ENCODE data around the gene UBE2Q2.
"Not testable (repeated sequence)": the region's sequence is repeated elsewhere in the genome, so short reads cannot be mapped to it uniquely, and the experiment has no call there.

The UBE2Q2 gene

DNA sequence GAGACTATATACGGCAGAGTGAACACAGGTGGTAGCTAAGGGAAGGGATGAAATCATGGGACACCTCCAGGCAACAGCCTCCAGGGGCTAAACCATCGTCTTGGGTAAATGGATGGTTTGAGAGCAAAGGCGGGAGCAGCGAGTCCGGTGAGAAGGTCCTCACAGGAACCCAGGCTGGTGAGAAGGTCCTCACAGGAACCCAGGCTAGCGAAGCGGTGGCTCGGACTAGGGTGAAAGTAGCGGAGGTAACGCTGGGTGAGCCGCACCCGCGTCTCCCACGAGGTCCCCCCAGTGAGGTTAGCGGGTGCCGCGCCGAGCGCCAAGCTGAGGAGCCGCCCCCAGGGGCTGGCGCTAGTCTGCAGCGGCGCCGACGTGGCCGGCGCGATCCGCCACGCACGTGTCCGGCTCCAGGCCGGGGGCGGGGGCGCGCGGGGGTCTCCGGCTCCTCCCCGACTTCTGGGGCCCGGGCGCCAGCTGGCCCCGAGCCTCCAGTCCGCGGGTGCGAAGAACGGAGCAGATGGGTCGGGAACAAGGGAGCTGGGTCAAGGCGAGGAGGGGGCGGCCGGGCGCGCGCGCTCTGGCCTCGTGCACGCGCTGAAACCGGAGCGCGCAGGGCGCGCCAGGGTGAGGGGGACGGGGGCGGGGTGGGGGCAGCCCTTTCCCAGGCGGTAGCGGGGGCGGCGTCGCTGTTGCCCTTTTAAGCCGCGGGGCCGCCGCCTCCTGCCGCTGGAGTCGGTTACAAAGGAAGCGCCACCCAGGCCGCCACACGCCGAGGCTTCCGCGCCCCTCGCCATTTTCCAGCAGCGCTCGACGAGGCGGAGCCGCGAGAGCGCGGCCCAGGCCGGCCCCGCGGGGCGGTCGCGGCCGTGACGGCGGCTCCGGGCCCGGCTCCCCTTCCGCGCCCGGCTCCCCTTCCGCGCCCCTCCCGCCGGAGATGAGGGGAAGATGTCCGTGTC lies at the start of gene UBE2Q2:
TSS of gene UBE2Q2 (plus strand) at position 726 of the 956 bp plus-strand sequence. CDS start at position 946, 220 bp downstream.
- DNase-seq: peak; percentile 32 to 91 (median 49)
- intact Hi-C loops (cut with DNase I): loop anchor here (5.0 kb wide), 1 partner anchor 59 kb away; the partner anchor contains the start of gene FBXO22

DNA sequence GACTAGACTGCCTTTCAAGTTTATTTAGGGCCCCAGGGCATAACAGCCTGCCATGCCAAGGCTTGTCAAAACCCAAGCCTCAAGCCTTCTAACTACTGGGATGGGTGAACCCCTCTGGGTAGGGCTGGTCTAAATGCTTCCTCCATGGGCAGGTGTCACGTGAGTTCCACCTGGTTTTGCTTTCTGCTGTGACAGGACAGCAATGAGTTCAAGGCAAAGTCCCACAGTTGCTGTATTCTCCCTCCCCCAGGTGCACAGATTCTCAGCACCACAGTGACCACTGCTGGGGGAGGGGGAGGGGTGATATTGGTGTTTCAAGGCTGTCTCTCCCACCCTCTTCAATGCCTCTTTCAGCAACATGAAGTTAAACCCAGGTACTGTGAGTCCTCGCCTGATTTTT lies 46.9 kb upstream of the UBE2Q2 start:
- intact Hi-C loops (cut with DNase I): no loop called here
- no peak for DNase-seq

DNA sequence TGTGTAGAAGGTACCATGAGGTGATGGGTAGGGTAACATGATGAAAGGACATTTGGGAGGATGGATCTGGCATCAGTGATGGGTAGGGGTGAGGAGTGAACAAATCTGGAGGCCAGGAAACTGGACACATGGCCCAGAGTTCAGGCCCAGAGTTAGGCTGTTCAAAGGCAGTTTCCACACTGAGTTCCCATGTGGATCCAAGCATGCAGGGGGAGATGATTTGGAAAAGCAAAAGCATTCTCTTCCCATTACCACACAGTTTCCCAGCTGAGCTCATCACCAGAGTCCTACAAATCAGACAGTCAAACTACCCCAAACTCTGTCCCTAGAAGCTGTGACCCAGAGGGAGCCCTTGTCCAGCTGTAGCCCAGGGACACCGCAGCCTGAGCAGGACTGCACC lies 46.1 kb upstream of the UBE2Q2 start:
- intact Hi-C loops (cut with DNase I); DNase-seq: not testable (repeated sequence)

DNA sequence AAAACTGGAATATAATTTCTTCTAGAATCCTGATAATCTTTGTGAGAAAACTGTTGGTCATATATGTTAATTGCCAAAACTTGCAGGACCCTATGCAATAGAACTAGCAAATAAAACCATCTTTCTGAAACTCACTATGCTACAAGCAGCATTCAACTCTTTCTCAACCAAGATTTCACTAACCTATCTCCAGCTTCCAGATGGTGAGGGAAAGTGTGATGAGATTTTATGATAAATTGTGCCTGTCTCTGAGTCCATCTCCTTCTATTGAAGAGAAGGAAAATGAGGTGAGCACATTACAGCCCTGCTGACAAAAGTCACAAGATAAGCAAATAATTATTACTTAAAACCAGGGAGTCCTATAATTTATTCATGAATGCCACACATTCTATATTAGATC lies 44.1 kb upstream of the UBE2Q2 start:
- DNase-seq: no peak
- intact Hi-C loops (cut with DNase I): no loop called here

DNA sequence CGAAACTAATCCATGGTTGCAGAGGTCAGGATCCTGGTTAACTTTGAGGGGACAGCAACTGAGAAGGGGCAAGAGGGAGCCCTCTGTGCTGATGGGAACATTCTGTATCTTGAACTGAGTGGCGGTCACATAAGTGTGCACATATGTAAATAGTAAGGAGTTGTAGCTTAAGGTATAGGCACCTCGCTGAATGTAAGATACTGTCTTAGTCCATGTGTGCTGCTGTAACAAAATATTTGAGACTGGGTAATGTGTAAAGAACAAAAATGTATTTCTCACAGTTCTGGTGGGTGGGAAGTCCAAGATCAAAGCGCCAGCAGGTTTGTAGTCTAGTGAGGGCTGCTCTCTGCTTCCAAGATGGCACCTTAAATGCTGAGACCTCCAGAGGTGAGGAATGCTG lies 42.8 kb upstream of the UBE2Q2 start:
- intact Hi-C loops (cut with DNase I); DNase-seq: not testable (repeated sequence)

DNA sequence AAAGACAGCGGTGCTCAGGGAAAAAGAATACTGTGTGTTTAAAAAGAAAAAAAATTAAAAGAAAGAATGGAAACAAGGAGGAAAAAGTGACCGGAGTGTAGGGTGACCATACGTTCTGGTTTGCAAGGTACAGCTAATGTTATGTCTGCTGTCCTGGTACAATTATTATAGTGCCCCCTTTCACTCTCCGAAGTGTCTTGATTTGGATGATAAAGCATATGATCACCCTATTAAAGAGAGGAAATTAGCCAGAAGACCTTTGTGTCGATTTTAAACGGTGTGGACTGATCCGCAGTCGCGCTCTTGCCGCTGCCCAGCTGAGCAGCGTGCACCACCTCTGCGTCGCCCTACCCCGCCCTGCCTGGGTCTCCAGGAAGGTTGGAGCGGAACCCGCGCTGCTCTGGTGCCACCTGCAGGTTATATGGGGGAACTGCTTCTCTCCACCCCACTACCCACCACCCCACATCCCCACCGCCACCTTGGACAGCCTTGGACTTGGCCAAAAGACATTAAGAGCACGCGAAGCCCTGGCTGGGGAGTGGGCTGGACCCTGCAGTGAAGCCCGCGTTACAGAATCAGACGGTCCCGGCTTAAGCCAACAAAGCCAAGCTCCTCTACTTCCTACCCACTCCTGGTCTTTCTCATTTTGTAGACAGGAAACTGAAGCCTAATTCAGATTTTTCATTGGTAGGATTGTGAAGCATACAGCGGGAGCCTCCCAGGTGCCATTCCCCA lies 41.2 kb upstream of the UBE2Q2 start:
- intact Hi-C loops (cut with DNase I): loop anchor here (2.0 kb wide), 1 partner anchor 73 kb away; no protein-coding TSS in a partner anchor
- peak; percentile 44 to 97 (median 76) for DNase-seq

DNA sequence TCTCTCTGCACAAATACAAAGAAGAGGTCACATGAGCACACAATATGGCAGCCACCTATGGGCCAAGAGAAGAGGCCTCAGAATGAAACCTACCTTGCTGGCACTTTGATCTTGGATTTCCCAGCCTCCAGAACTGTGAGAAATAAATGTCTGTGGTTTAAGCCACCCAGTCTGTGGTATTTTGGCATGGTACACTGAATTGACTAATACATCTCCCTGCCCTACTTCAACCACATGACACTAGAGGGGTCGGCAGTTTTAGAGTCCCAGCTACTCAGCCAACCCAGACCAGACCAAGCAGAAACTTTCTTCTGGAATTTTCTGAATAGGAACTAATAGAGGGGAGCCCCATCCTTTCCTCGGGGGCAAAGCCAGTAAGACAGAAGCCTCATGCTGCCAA lies 35.8 kb upstream of the UBE2Q2 start:
- intact Hi-C loops (cut with DNase I): not testable (repeated sequence)

DNA sequence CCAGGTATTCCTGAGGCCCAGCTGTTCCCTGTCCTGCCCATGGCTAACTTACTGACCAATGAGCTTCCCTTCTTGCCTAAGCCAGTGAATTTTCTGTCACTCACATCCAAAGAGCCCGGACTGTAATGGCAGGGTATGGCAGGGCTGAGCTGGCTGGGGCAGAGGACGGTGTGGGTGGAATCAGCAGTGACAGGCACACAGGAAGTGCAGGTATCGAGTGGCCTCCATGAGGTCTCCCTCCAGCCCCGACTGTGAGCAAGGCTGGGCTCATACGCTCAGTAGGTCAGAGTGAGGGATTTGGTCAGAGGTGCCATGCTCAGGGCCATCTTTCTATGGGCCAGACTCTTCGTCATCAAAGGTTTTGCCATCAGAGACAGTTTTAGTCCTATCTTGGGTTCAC lies 35.2 kb upstream of the UBE2Q2 start:
- DNase-seq; intact Hi-C loops (cut with DNase I): not testable (repeated sequence)

More for the DNA sequence above, 35.8 kb upstream of the UBE2Q2 start:
- DNase-seq: not testable (repeated sequence)

DNA sequence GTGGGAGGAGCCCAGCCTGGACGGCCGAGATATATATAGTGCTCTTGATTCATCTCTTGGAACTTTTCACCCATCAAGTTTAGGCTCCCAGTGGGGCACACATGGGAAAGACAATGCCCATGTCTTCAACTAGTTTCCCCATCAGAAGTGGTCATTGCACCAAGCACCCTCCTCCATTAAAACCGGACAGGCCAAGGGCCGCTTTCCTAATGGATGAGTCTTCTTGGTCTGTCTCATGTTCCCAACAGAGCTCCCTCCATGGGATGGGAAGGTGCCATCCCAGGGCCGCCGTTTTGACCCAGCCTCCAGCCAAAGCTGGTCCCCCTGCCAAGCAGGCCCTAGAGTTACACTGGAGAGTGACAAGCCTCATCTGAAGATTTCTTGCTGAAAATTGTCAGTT lies 34.7 kb upstream of the UBE2Q2 start:
- intact Hi-C loops (cut with DNase I): no loop called here
- no peak for DNase-seq

DNA sequence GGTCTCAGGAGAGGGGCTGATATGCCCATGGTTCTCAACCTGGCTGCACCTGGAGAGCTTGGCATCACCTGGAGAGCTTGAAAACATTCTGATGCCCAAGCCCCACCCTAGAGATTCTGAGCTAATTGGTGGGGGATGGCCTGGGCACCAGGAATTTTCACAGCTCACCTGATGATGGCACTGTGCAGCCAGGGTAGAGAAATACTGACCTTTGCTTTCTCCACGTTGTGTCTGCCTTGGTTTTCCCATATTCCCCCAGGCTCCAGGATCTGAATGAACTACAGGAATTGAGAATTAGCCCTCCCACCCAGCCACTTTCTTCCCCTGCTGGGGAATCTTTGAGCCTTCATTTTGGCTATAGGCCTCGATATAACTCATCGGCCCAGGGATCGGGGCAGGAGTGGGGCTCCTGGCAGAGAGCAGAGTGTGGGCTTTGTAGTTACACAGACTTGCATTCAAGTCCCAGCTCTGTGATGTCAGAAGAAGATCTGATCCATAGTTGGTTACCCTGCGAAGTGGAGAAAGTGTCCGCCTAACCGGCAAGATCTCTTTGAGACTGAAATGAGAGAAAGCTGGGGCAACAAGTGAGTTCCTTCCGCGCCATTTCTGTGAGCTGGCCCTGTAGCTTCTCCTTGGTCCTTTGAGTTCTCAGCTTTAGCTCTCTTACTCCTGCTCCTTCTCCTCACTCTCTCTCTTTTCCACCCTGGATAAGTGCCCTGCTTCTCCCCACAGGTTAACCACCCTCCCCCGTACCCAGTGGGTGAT lies 33.1 kb upstream of the UBE2Q2 start:
- intact Hi-C loops (cut with DNase I): no loop called here

DNA sequence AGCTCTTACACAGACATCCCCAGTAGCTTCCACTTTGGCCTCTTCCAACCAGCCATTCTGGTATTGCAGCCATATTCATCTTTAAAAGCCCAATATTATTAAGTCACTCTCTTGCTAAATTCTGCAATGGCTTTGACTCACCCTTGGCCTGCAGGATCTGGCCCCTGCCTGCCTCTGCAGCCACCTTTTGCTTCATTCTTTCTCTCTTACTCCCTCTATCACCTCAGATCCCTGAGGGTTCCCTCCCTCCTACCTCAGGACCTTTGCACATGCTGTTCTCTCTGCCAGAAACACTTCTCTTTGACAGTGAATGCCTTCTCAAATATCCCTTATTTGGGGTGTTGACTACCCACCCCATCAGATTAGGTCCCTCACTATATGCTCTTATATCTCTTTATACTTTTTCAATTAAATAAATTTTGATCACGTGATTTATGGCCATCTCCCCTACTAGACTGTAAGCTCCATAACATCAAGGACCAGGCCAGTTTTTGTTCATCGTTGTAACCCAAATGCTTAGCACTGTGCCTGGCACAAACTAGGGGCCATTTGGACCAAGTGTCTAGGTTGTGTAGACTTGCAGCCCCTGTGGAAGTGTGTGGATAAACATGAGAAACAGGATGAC lies 32.3 kb upstream of the UBE2Q2 start:
- no peak for DNase-seq
- intact Hi-C loops (cut with DNase I): no loop called here

More for the DNA sequence above, 33.1 kb upstream of the UBE2Q2 start:
- no peak for DNase-seq

DNA sequence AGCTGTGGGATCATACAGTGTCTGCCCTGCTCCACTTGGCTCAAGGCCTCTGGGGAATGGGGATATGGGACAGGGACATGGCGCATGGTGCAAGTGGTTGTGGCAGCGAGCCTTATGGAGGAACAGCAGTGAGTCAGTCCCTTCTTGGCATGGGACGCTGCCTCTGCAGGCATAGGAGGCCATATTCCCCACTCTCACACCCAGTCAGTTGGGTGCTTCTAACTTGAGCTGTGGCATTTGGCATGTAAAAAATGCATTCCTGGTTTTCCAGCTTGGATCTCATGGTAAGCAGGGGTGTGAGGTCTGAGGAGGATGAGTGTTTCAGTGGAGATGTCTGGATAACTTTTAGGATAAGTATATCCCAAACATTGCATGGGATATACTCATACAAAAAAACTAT lies 31.6 kb upstream of the UBE2Q2 start:
- DNase-seq: no peak
- intact Hi-C loops (cut with DNase I): no loop called here

DNA sequence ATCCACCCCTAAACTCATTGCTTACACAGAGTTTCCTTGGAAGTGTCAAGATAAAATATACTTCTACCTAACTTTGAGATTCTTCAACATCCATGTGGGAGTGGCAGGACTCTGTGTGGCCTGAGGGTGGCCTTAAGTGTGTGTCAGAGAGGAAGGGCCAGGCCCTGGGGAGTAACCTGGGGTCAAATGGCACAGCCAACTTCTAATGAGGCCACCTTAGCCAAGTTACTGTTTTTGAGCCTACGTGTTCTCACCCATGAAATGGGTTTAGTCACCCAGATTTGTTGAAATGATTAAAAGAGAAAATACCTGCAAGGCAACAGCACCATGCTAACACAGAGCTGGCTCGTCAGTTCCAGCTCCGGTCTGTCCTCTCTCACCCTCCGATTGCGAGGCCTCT lies 28.5 kb upstream of the UBE2Q2 start:
- peak in 1 of 10 donors; percentile 63 for DNase-seq
- intact Hi-C loops (cut with DNase I): no loop called here

DNA sequence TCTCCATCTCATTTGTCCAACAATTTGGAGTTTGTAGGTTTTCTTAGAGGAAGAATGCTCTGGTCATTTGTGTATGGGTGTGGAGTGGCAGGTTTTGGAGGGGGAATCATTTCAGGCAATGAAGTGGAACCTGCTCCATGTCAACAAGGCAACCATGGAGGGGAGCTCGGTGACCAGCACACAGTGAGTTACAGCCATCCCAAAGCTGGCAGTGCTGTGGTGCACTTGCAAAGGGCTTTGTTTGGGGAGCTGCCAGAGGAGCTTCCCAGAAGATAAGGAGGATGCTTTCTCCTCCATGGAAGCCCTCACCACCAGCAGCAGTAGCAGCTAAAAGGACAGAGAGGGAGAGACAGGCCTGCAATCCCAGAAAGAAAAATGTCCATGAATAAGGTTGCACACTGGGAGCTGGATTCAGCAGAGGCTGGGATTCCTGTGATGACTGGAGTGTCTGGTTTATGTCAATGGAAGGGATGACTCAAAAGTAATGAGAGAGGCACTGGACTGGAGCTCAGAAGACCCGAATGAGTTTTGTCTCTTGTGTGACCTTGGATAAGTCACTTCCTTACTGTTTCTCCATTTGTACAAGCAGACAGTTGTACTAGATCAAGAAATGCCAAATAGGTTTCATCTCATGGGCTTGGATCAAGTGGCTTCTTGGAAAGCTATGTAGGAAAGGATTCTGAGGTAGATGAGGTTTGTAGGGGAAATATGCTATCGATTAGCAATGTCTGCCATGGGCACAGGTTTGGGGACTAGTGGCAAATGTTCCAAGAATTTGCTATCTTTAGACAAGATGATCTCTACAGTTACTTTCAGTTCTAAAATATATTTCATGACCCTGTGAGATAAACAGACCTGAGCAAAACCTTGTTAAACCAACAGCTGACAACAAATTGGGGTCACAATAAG lies 27.2 kb upstream of the UBE2Q2 start:
- intact Hi-C loops (cut with DNase I): no loop called here
- no peak for DNase-seq

DNA sequence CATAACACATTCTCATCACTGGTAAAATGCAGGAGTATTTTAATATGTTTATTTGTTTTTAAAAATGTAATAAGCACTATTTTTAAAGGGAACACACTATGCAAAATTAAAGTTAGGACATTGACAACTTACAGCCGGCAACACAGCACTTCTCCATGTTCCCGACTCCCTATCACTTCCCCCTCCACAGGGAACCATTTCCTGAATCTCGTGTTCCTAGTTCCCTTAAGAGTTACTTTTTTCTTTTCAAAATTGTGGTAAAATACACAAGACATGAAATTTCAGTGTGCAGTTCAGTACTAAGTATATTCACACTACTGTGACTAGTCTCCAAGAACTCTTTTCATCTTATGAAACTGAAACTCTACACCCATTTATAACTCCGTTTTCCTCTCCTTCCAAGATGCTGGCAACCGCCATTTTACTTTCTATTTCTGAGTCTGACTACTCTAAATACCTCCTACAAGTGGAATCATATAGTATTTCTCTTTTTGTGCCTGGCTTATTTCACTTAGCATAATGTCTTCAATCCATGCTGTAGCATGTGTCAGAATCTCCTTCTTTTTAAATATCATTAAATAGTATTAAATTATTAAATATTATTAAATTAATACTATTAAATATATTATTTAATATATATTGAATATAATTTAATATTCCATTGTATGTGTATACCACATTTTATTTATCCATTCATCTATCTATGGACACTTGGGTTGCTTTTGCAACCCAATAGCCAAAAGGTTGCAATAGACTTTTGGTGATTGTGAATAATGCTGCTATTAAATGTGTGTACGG lies 25.9 kb upstream of the UBE2Q2 start:
- intact Hi-C loops (cut with DNase I): no loop called here
- DNase-seq: no peak

DNA sequence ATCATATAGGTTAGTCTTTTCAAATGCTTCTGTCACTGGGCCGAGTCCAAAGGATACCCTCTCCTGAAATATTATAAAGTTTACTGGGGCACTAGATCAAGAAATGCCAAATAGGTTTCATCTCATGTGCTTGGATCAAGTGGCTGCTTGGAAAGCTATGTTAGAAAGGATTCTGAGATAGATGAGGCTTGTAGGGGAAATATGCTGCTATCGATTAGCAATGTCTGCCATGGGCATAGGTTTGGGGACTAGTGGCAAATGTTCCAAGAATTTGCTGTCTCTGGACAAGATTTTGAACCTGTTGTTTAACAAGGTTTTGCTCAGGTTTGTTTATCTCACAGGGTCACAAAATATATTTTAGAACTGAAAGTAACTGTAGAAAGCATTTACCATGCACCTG lies 23.0 kb upstream of the UBE2Q2 start:
- intact Hi-C loops (cut with DNase I): no loop called here
- no peak for DNase-seq

DNA sequence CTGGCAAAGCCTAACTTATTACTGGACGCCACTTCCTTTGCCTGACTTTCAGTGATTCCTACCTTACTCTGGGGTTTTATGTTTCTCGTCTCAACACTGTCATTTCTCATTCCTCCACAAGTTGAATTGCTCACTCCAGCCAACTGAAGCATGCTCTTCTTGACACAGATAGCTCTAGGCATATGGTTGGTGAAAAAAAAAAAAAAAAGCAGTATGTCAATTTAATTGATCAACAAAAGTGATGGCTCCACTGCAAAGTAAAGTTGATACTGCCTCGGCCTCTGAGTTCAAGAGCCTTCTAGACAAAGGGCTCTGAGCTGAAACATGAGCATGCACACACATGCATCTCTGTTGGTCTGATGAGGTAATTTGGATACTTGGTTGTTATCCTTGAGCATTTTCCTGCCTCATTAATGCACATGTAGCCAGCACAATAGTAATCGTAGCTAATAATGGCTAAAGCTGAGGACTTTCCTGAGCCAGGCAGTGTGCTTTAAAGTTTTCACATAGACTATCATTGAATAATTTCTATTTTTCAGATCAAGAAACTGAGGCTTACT lies 21.4 kb upstream of the UBE2Q2 start:
- no peak for DNase-seq
- intact Hi-C loops (cut with DNase I): no loop called here

DNA sequence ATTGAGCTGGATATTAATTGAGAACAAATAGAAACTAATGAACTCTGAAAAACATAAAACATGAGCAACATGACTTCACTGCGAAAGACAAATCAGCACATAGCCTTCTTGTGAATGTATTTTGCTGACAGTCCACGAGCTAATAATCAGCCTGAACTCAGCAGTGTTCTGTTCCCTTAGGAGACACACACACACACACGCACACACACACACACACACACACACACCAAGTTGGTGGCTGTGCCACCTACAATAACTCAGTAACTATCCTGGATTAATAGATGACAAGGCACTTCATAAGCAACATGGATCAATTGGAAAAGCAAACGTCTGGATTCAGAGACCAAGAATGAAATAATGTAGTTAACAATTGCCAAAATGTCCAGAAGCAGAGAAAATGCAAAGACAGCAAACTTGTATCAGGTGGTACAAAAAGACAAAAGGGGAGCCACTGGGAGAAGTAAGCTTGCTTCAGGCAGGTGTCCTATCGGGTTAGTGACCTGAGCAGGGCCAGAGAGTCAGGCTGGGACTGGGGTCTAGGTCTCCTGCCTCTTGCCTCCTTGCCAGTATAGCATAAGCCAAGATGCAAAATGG lies 20.5 kb upstream of the UBE2Q2 start:
- DNase-seq: no peak
- intact Hi-C loops (cut with DNase I): no loop called here
